Stromal cell of bone marrow (primary cell): ENCODE measurements around the gene BID.
A peak's percentile ranks its signal among the peaks of the same experiment; 100 is the strongest.

Experiments used
- DNase-seq: peaks from one replicate; pipeline ENCODE4 v3.0.0-alpha.2; 2012; ENCODE audit warnings: low read depth

The BID gene

DNA sequence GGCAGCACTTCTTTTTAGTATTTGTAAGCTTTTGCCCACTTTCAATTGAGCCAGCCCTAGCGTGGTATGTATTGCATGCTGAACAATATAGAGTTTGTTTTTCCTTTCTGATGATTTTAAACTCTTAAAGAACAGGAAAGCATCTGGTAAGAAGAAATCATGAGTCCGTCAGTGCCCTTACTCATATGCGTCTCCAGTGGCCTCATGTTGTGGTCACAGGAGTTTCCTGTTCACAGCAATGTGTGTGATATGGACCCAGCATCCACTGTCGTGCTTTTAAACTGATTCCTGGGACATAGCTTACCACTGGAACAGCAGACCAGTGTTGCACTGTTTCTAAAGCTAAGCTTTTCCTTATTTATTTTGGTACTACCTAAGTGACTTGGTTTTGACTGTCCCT, 40.1 kb downstream of the BID start:
- peak; percentile 52 for DNase-seq

DNA sequence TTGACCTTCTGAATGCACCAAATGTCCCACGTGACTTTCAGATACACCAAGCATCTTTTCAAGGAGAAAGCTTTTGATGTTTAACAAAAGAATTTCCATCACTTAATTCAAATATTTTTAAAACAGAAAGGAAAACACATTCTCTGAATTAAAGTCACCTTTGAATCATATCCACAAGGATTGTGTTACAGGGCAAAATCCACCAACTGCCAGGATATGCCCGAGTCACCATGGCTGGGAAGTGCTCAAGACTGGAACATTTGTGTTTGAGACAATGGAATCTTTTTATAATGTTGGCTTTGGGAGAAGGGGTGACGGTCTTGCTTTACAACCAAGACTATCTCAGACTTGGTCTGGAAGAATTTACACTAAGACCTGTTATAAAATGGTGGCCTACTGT, 40.8 kb downstream of the BID start:
- DNase-seq, result peak; percentile 55

DNA sequence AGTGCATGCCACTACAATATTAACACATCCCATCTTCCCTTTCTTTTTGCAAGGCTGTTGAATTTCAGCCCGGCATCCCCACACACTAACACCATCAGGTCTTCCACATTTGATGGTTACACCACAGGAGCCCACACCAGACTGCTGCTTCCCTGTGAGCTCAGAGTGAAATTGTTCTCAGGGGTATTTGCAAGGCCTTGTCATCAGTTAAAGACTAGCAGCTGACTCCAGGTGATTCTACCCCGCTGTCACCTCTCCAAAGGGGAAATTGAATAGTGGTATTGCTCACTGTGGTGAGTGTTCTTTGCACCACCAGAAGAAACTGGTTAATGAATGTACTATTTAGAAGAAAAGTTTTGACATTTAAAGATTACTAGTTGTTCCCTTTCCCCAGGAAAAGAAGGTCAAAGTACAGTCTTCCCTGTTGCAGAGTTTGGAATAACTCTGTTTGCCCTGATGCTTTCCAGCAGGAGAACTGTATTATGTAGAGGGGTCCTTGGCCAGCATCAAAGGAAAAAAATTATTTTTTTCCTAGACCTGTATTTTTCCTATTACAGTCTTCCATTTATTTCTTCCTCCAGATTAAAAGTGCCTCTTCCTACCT, 41.9 kb downstream of the BID start:
- no peak for DNase-seq

DNA sequence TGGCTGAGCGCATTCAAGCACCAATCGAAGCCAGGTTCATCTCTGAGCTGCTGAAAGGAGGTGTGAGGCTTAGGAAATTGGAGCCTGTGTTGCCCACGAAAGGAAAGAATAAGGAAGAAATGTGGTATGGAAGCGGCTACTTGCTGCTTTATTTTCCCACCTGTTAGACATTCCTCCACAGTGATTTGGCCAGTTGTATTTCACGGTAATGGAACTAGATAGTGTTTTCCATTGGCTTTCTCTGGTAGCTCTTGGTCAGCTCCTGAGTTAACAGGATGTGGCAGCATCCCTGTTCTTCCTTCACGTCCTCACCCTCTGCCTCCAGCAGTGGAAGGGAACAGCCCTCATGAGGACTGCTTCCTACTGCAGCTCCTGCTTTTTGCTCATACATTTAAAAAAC, 44.7 kb downstream of the BID start:
- DNase-seq, result no peak

DNA sequence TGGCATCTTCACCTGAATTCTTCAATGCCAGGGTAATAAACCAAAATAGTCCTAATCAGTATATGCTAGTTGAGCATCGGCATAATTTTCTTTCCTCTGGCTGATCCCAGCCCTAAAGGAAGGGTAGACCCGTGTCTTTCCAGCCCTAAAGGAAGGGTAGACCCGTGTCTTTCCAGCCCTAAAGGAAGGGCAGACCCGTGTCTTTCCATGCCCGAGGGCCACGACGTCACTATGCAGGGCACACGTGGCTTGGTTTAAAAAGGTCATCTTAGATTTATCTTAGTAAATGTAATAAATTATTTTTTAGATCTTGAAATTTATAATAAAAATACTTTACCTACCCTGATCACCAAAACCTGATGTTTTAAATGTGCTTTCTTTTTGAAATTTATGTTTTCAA, 45.5 kb downstream of the BID start:
- DNase-seq, result no peak

DNA sequence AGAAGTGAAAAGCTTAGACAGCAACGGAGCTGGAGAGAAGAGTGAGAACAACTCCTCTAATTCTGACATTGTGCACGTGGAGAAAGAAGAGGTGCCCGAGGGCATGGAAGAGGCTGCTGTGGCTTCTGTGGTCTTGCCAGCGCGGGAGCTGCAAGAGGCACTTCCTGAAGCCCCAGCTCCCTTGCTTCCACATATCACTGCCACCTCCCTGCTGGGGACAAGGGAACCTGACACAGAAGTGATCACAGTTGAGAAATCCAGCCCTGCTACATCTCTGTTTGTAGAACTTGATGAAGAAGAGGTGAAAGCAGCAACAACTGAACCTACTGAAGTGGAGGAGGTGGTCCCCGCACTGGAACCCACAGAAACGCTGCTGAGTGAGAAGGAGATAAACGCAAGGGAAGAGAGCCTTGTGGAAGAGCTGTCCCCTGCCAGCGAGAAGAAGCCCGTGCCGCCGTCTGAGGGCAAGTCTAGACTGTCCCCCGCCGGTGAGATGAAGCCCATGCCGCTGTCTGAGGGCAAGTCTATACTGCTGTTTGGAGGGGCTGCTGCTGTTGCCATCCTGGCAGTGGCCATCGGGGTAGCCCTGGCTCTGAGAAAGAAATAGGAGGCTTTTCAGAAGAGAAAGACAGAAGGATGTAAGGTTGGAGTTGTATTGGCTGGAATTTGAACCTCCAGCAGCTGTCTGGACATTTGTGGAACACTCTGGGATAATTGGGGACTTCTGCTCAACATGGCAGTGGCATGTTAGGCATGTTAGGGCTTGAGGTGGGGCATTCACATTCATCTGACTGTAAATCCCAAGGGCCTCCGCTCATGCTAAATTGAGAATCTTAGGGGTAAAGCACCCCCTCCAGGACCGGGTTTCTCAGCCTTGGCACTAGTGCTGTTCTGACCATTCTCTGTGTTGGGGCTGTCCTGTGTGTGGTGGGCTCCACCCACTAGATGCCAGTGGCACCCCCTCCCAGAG, 47.1 kb downstream of the BID start:
- no peak for DNase-seq

DNA sequence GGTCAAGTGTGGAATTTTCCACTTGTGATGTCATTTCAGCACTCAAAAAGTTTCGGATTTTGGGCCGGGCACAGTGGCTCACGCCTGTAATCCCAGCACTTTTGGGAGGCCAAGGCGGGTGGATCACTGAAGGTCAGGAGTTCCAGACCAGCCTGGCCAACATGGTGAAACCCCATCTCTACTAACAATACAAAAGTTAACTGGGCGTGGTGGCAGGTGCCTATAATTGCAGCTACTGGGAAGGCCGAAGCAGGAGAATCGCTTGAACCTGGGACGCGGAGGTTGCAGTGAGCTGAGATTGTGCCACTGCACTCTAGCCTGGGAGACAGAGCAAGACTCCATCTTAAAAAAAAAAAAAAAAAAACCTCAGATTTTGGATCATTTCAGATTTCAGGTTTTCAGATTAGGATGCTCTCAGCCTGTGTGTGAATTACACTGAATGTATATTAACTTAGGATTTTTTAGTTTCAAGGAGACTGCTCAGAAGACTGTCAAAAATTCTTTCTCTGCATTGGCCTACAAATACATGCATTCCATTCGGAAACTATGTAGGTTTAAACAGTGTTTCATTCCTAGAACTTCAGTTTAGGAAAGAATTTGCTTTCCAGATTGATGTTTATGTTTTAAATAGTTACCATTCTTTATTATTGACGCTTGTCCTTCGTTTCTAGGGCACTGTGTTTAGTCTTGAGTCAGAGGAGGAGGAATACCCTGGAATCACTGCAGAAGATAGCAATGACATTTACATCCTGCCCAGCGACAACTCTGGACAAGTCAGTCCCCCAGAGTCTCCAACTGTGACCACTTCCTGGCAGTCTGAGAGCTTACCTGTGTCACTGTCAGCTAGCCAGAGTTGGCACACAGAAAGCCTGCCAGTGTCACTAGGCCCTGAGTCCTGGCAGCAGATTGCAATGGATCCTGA, 48.0 kb downstream of the BID start:
- DNase-seq, result no peak

DNA sequence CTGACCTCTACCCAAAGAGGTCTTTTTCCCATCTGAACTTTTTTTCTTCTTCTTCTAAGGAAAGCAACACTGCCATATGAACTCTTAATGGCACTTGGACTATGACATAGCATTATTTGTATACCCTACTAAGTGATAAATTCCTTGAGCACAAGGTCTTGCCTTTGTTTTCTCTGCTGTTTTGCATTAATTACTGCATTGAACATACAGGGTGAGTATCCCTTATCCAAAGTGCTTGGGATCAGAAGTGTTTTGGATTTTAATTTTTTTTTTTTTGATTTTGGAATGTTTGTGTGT, 48.8 kb downstream of the BID start:
- no peak for DNase-seq

DNA sequence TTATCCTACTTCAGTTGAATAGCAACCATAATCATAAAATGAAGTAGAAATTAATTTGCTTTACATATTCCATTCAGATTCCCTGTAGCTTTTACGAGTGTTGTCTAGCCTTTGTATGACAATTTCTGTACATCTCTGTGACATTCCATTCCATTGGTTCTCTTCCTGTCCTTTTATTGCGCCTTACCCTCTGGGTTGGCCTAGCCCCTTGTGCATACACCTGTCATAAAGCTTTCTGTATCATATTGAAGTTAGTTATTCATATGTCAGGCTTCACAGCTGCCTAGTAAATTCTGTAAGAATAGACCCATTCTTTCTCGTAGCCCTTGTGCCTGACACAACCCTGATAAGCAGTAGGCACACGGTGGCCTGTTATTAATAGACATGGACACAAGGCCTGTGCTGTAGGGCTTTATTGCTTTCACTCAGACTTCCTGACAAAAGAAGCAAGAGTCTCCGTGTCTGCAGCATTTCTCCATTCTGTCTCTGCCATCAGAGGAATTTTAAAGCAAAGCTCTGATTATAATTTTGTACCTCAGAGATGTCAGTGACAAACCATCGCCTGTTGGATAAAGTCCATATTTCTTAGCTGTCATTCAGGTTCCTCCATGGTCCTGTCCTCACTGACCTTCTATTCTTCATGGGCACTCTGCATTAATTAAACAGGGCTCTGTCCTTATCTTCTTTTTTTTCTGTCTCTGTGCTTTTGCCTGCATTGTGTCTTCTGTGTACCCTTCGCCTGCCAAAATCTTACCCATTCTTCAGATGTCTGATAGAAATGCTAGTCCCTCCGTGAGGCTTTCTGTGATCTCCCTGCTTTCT, 49.4 kb downstream of the BID start:
- no peak for DNase-seq

DNA sequence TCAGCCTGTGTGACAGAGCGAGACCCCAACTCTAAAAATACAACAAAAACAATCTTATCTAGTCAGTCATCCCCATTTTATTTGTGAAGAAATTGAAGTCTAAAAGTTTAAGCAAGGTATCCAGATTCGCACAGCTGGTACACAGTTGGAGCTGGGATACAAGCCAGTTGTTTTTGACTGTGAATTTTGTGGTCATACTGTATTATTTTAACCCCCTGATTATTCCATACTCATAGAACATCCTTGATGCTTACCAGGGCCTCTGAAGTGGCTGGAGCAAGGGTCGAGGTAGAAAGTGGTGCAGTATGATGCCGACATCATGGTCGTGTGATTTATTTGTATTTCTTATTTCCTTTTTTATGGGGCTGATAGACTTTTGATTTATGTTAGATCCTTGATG, 50.0 kb downstream of the BID start:
- no peak for DNase-seq

DNA sequence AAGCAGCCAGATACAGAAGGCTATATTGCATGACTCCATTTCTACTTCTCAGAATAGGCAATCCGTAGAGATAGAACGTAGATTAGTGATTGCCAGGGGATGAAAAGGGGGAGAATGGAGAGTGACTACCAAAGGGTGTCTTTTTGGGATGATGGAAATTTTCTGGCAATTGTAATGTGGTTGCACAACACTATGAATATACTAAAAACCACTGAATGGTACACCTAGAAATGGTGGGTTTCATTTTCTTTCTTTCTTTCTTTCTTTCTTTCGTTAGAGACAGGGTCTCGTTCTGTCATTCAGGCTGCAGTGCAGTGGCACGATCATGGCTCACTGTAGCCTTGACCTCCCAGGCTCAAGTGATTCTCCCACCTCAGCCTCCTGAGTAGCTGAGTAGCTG, 54.4 kb downstream of the BID start:
- DNase-seq, result no peak

DNA sequence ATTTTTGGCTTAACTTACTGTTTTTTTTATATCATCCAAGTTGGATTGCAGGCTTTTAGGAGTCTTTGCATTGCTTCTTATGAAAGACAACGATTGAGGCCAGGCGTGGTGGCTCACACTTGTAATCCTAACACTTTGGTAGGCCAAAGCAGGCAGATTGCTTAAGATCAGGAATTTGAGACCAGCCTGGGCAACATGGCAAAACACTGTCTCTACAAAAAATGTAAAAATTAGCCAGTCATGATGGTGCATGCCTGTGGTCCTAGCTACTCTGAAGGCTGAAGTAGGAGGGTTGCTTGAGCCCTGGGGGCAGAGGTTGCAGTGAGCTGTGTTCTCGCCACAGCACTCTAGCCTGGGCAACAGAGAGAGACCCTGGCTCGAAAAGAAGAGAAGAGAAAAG, 56.6 kb downstream of the BID start:
- DNase-seq, result no peak

DNA sequence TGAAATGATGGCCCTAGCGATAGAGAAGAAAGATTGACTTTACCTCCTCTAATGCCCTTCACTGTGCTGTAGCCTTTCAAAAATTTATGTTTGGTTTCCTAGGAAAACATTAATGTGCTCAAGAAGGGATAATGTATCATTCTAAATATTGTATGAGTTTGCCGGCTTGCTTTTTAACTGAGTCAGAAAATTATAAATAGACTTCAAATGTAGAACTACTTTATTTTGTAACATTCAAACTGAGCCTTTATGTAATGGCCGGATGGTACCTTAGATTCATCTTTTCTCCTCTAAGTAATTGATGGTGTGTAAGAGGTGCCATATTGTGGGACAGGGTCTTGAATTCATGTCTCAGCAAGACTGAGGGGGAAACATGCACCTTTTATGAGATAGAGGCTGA, 57.7 kb downstream of the BID start:
- DNase-seq, result no peak

DNA sequence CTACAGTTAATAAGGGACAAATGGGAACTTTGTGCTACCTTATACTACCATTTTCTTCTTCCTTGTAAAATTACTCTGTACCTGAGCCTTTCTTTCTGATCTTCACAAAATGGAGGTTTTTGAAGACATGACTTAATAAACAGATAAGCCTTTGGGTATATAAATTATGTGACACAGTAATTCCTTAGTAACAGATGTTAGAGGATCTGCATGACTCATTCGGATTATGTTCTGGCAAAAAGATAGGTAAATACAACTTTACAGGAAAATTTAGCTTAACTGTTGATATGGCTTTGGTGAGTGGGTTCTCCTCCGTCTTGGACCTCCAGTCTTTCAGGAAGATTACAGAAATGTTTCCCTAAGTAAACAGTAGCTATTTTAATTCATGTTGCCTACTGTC, 61.8 kb downstream of the BID start:
- DNase-seq, result no peak

DNA sequence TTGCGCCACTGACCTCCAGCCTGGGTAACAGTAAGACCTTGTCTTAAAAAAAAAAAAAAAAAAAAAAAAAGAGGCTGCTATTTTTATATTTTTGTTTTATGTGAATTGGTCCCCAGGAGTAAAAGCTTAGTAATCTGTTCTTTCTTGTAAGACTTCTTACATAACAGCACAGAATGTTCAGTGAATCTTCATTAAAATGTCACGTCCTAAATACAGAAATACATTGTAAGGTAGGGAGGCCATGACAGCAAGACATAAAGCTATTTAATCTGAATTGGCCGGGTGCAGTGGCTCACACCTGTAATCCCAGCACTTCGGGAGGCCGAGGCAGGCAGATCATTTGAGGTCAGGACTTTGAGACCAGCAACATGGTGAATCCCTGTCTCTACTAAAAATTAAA, 64.2 kb downstream of the BID start:
- DNase-seq, result no peak

DNA sequence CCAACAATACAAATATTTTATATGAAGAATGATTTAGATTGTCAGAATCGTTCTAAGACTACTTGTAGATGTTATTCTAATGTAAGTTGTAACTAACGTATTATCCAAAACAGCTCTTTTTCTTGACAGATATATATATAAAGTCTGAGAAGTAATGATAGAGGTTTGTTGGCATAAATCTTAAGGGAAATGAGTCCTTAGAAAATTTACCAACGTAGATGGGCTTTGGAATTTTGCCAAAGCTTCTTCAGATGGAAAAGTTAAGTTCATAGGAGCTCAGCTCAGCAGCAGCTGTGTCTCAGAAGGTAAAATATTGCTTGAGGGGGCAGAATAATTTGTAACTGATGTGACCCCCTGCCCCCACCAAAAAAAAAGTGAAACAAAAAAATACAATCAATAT, 66.7 kb downstream of the BID start:
- DNase-seq, result no peak

DNA sequence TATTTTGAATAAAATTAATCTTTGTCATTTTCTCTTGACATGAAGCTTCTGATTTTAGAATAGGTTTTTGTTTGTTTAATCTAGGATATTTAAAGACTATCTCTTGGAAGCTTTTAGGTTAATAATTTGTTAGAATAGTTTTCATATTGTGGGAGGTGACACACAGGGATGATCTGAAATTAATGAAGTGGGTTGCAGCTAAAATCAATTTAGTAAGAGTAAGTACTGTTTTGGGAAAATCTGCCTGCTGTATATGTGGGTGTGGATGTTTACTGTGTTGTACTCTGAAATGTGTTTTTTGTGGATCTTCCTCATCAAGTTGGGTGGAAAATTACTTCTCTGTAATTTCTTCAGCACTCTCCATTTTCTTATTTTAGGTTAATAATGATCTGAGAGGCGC, 67.3 kb downstream of the BID start:
- no peak for DNase-seq

DNA sequence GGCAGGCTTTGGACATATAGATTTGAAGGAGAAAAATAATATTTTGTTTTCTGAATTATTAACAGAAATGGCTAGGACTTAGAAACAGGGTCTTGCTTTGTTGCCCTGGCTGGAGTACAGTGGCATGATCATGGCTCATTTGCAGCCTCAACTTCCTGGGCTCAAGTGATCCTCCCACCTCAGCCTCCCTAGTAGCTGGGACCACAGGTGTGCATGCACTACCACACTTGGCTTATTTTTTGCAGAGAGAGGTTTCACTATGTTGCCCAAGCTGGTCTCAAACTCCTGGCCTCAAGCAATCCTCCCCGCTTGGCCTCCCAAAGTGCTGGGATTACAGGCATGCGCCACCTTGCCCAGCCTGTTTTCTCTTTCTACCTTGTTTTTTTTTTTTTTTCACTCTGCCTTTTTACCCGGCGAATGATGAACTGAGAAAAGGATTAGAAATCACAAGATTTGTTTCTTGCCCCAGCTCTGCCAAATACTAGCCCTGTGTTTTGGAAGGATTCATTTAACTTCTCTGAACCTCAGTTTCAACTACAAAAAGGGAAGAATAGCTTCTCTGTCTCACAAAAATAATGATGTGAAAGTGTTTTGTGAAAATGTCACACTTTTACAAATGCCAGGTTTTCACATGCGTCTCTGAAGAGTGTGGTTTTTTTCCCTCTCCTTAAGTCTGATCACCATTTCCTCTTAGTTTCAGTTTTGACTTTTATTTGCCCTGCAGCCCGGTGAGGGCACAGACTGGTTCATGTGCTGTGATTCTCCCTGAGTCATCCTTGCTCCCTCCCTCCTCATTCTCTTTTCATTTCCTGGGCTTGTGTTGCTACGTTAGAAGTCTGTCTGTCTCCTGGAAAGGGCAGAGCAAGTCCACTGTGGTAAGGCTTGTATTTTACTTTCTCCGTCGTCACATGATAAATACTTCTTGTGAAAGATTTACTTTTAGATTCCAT, 68.0 kb downstream of the BID start:
- peak; percentile 95 for DNase-seq

DNA sequence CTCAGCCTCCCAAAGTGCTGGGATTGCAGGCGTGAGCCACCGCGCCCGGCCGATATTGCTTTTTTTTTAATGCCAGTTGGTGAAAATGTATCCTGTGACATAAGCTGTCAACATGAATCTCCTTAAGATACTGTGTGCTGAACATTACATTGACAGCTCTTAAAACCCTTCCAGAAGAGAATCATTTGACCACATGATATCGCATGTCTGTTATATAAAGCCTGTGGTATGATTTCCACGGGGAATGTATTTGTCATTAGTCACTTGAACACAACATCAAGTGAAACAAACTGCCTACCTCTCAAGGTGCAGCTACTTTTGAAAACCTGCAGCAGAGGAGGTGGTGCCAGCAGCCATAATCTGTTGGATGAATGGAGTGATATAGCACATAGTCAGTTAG, 68.7 kb downstream of the BID start:
- DNase-seq, result no peak

DNA sequence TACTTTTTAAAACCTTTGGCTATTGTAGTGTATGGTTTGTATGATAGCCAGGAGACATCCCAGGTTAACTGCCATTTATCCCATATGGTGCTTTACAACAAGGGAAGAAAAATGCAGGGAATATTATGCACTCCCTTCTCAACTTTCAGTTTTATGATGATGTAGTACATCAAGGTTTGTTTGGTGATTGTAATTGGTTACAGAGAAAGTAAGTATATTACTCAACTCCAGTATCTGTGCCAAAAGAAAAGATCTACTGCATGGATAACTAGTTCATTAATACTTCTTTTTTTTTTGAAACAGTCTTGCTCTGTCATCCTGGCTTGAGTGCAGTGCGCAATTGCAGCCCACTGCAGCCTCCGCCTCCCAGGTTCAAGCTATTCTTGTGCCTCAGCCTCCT, 70.5 kb downstream of the BID start:
- no peak for DNase-seq

DNA sequence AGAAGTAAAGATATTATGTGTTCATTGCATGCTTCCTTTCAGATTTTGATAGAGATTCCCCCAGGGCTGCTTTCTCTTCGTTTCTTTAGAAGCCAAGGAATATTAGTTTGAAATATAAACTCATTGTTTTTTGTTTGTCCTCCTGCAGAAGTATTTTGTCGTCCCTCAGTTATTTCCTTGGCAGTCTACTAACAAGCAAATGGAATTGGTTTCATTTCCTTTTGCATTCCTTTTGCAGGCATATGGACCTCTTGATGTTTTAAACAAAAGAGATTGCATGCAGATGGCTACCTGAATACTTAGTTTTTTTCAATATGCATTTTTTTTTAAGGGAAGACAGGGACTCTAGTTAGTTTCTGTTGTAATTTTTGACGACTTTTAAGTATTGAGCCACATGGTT, 73.5 kb downstream of the BID start:
- DNase-seq, result no peak
